NAMALWA (cell line): ENCODE results near the gene LYSMD4.

Experiments used
- DNase-seq: peaks from one replicate; pipeline ENCODE4 v3.0.0-alpha.2; 2015; ENCODE audit warnings: low spot score

Gene LYSMD4

DNA sequence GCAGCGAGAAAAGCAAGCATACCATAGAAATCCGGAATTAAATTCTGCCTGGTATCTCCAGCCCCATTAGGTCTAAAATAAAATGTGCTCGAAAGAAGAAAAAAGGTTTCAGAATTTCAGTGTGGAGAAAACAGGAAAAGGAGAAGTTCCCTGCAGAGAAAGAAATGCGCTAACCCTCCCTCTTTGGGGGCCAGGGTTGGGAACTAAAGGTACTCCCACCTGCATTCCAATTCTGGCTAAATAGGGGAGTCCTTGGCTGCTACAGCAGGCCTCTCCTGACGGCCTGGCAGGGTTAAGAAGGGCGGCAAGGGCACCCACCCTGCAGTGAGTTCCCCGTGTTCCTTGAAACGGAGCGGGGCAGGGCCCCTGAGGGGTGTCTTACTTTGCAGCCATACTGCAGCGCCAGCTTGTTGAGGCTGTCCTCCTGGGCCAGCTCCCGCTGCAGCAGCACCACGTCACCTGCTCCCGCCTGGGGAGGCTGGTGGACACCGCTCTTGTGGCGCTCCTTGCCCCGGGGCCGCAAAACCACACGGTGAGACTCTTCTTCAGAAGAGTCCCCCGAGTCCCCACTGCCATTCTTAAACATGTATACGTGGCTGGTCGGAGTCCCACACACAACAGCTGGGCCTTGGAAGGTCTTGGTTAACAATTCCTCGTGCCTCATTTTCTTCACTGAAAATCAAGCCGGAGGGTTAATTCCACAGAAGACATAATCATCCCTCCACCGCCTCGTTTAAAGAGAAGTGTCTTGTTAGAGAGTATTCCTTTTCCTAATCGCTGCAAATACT is 1.7 kb downstream of the LYSMD4 start:
- no peak for DNase-seq

DNA sequence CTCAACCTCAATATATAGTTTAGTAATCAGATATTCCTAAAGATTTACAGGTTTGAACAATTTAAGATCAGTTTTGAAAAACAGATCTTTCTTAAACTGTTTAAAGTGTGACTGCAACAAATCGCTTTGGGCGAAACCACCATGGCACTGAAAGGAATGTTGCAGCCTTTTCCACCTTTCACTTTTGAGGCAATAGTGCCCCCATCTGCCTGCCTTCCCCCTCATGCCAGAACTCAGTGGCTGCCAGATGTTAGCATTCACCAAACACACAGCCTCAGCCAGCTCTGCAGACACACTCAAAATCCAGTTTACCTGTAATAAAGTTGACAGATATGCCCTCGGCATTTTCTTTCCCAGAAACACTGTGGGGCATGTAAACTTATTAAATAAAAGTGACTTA is 3.3 kb downstream of the LYSMD4 start:
- peak; percentile 58 for DNase-seq

DNA sequence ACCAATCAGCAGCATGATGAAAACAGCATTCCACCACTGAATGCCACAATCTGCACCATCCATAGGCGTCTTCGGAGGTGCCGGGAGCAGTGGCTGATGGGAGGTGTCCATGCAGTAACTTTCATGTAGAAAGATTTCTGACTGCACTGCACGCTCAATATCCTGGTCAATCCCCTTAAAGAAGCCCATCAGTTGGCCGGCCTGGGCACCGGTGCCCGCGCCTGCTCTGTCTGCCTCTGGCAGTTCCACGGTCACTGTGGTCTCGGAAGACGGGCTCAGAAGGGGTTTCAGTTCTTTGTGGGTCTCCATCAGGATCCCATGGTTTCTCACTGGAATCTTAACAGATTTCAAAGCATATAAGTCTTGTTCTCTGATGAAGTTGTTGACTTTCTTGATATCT is 3.9 kb downstream of the LYSMD4 start:
- no peak for DNase-seq

DNA sequence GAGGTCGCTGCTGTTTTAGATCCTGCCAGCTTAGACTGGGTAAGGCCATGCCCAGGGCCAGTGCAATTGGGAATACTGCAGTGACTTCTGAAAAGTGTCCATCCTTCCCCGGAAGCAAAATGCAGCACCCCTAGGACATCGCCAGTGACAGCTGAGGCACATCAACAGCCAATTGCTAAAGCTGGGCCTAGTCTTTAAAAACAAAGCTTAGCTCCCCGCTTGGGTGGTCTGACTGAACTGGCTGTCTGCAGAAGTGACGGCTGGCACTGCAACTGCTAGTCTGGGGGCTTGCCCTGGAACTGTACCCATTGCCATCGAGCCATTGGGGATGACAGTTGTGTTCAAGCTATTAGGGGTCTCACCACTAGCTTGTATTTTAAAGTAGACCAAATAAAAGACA is 4.3 kb downstream of the LYSMD4 start:
- no peak for DNase-seq

DNA sequence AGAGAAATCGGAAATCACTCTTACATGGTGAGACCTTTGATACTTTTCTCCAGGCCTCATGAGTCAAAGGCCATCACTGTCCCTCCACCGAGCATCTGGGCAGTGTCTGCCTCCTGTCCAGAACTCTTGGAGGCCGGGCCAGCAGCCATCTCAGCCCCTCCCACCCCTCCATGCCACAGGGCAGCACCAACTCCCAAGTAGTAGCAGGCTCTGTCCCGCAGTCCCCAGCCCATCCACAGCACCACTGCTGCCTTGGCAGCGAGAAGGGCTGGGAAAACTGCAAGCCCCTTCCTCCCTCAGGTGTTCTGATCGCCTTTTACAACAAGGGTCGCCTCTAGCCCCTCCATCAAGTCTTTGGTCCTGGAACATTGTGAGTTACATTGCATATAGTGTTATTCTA is 5.5 kb downstream of the LYSMD4 start:
- DNase-seq = no peak

DNA sequence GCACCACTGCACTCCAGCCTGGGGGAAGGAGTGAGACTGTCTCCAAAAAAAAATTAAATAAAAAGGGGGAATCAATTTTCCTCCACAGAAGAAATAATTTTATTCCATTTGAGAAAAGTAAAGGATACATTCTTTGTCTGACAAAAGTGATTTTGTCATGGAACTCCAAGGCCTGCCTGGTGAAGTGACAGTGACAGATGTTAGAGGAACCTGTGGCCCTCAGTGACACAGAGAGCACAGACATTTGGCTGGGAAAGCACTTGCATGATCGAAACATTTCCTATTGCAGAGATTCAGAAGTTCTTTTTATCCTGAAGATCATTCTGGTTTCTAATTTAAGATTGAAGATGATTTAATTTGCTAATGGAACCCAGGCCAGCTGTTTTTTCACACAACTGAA is 5.9 kb downstream of the LYSMD4 start:
- no peak for DNase-seq

DNA sequence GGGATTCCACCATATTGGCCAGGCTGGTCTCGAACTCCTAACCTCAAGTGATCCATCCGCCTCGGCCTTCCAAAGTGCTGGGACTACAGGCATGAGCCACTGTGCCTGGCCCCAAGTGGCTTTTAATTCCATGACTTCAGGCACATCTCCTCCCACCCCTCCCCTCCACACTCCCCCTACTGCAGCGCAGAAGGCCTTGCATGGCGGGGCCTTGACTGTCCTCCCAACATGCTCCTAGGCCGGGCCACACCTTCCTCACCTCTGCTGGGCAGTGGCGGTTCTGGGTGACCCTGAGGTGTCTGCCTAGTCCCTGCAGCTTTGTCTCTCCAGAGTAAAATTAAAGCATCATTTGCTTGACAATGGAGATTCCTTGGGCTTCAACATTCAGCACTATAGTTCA is 6.9 kb downstream of the LYSMD4 start:
- DNase-seq = no peak

DNA sequence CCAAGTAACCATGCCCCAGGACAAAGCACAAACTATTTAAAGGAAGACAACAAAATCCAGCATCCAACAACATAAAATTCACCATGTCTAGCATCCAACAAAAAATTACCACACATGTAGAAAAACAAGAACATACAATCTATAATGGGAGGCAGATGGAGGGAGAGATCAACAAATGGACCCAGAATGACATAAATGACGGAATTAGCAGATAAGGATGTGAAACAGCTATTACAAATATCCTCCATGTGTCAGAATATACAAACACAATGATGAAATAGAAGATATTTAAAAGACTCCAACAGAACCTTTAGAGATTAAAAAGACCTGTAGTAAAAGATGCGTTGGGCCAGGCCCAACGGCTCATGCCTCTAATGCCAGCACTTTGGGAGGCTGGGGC is 10.8 kb downstream of the LYSMD4 start:
- no peak for DNase-seq

DNA sequence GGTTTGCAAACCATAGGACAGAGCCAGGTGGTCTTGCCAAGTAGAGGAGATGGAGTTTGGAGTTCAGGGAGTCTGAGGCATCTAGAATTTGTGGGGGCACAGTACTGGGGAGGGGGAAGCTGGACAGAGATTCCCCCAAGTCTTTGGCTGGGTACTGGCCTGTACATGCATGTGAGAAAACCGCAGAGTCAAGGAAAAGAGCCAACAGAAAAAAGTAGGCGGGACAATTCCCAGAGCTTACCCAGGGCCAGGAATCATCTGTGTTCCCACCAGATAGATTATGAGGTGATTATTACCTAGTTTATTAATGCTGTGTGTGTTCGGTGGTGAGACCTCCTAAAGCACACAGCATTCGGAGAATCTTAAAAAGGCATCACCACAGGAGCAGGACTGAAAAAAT is 11.3 kb downstream of the LYSMD4 start:
- no peak for DNase-seq

DNA sequence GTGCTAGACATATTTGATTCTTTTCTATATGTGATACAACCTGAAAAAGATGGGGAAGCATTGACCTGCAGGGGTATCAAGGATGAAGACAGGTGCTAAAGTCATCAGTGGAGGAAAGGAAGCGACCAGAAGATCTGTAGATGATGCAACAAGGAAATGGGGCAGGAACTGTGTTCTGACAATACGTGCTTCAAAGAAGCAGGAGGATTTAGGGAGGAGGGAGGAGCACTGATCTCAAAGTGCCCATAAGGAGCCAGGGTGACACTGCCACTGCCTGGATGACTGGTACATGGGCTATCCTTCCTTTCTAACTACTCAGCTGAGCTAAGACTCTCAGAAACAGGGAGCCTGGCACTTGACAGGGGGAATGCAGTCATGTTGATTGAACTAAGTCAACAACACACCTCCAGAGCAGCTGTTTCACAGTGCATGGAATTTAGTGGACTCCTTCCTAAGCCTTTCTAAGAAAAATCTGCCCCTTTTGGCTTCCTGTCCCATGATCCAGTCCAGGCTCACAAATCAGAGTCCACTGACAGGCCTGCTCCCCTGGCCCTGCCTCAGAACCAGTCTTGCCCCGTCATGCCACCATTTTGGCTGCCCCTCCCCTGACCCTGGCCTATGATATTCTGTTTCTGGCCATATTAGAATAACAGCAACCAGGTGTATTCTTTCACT is 12.0 kb downstream of the LYSMD4 start:
- DNase-seq = no peak

DNA sequence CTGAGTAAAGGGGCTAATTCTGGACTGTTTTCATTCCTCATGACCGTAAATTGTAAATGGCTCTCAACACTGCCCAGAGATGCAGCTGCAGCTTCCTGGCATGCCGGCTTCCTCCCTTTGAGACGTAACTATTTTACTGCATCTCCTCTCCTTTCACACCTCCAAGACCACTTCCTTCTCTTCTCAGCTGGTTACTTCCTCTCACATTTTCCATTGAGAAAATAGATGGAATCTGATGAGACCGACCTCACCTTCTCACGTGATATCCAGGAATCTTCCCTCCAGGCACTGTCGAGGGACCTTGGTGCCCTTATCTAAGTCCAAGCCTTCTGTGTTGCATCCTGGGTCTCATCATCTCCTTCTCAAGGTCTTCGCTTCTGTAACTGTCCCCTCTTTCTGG is 12.7 kb downstream of the LYSMD4 start:
- DNase-seq = peak; percentile 46

DNA sequence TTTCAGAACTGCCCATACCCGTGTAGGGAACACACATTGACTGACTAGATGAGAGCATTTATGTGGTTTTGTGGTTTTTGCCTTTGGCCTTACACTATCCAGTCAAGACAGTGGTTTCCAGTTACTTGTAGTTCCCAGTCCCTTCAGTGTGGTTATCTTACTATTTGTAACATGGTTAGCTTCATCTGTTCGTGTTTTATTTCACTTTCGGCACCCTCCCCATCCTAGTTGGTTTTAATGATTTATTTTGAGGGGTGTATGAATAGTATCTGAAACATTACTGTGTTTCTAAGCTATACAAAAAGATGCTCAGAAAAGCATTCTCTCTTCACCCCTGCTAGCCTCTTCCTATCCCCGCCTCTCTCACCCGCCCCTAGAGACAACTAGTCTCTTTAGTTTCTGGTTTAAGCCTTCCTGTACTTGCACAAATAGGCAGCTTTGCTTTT is 14.1 kb downstream of the LYSMD4 start:
- DNase-seq = peak; percentile 26

DNA sequence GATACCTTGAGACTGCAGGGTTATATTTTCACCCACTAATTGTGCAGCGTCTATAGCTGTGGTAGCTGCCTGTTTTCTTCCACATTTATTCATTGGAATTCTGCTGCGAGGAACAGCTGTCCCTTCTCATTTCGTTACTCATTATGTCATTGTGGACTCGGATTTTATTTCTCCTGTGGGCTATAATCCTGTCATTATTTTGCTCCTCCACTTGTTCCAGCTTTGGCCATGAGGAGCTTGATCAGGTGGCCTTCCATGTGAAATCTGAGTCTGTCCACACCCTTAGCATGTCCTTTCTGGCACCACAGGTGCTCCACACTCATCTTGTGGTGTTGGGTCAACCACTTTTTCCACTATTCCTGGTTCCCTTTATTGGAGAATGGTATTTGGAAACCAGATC is 14.8 kb downstream of the LYSMD4 start:
- no peak for DNase-seq

DNA sequence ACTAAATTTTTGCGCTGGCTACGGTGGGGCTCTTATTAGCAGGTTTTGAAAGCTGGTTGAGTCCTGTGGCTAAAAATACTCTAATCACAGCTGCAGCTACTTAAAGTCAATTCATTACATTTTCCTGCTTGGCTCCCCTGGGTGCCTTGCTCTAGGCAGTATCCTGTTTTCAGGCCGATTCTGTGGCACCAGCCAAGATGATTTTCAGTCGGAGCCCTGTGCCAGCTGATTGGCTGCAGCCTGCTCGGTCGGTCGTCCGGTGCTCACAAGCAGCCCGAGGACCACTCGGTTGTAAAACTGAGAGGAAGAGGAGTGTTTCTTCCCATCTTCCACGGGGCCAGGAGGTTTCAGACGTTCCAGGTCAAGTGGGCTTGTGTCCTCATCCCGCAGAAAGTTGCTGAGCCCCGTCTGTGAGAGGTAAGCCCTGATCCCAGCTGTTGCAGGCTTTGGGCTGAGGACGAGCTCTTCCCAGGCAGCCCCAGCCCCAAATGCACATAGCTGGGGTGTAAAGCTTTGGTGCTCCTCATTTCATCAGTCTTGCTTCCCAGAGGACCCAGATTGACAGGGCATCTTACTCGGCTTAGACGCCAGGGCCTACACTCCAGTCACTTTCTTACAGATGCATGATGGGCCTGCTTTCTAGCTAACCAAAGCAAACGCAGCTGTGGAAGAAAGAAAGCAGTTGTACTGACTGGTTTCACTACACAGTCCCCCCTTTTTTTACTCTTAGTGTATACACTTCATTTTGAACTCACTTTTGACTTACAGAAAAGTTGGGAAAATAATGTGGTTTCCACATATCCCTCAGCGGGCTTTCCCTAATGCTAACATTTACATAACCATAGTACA is 15.9 kb downstream of the LYSMD4 start:
- no peak for DNase-seq

DNA sequence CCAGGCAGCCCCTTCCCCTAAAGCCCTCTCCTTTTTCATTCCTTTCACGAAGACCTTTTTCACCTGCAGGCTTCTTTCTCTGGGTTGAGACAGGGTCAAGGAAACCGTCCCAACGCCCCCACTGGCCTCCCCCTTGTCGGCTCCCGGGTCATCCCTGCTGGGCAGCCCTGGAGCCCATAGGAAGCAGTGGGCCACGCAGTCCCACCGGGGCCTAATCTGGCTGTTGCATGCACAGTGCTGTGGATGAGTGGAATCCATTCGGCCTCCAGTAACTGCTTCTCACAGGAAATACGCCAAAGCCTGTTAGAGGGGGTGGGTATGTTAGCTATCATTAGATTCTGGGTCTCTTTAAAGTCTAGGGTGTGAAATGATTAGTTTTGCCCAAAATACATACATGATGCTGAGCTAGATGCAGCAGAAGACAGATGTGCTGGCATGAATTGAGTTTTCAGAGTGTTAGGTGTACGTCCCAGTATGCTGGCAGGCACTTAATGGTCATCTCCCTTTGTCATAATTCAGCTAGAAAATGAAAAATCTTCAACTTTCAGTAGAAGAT is 16.6 kb downstream of the LYSMD4 start:
- no peak for DNase-seq

DNA sequence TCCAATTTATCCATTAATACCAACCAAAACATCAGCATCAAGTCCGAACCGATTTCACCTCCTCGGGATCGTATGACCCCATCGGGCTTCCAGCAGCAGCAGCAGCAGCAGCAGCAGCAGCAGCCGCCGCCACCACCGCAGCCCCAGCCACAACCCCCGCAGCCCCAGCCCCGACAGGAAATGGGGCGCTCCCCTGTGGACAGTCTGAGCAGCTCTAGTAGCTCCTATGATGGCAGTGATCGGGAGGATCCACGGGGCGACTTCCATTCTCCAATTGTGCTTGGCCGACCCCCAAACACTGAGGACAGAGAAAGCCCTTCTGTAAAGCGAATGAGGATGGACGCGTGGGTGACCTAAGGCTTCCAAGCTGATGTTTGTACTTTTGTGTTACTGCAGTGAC is 20.8 kb downstream of the LYSMD4 start:
- no peak for DNase-seq

DNA sequence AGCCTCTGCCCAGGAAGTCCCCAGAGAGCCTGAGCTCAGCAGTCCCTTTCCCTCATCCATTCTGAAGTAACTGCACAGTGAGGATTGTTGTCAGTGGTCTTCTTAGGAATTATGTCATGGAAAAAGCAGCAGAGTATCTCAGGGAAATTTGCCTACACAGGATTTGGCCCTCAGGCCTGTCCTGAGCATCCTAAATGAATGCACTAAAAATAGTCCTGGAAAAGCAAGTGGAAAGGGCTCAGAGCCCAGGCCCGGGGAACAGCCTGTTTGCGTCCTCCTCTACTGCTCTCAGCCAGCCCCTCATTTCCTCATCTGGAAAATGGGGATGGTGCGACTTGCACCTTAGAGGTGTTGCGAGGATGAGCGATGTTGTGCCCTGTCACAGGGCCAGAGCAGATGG is 21.6 kb downstream of the LYSMD4 start:
- DNase-seq = no peak

DNA sequence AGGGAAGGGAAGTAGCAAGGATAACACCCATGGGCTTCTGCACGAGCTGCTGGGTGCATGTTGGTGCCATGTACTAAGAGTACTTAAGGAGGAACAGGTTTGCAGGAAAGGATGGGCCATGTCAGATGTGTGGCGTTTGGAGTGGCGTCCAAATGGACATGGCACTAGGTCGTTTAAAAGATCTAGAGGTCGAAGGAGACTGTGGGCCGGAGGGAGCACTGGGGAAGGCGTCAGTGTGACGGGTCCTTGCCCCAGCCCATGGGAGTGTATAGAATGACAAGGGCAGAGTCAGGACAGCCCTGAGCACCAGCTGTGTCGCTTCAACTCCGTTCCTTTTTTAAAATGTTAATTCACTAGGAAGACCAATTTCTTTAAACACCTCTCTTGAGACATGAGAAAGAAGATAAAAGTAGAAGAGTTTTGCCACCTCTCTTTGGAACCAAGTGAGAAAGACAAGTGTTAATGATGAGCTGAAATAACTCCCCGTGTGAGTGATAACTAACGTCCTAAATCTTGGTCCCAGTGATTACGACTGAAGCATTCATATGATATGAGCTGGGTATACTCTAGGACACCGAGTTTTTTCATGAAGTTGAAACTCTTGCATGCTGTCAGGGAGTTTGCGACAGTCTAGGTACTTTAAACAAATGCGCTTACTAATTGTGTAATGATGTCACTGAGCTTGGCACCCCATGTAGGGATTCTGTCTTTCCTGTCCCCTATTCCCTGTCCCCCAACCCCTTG is 23.8 kb downstream of the LYSMD4 start:
- DNase-seq = no peak

DNA sequence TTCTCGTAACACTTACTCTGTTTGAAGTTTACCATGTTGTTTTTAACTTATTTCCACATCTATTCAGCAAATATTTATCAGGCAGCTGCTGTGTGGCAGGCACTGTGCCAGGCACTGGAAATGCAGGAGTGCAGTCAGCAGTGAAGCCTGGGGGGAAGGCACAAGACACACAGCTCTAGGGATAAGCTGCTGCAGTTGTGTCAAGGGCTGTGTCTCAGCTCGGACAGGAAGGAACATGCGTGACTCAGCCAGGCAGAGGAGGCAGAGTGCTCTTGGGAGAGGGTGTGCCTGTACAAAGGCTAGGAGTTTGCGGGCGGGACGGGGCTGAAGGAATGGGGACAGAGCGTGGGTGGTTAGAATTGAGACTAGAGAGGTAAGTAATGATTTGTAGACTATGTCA is 24.7 kb downstream of the LYSMD4 start:
- DNase-seq = no peak

DNA sequence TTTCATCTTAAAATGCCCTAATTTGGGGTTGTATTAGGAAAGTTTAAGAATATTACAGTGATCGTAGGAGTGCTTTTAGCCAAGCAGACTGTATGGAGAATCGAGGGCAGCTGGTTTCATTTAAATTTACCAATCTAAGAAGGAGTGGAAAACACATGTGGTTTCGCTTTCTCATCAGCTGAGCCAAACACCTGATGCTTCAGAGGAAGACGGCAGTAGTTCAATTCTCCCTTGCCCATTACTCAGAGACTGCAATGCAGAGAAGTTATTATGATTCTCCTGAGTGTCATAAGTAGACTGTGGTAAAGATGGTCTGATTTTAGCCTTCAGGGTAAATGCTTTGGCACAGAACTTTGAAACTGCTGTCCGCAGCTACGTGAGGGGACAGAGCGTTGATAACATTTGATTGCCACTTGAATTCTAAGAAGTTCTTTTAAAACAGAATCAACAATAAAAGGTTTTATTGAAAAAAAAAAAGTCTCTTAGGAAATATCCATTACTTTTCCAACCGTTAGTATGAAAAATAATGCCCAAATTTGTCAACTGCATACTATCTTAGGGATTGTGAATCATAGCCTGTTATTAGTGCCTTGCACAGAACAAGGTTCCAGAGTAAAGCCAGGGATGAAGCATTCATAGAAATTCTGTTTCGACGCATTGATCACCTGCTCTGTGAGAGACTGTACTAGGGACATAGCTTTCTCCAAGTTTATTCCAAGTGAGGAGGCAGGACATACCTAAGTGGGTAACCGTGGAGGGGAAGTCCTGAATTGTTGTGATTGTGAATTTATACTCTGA is 25.6 kb downstream of the LYSMD4 start:
- DNase-seq = no peak
